Fibroblast of skin of left biceps (primary cell): ENCODE data around the gene TRAF2.

Experiments used
- DNase-seq, 2 experiments: peaks; one replicate each; pipeline ENCODE4 v3.0.0-alpha.2; 2013; ENCODE audit warnings: low read depth in 2 of 2

The TRAF2 gene

GRCh38 chr9:136847088-136847825 lies 39.1 kb upstream of the TRAF2 start:
- peak in 1 of 2 experiments; percentile 37 for DNase-seq

- peak in 1 of 2 experiments; percentile 41 for DNase-seq
Observed at GRCh38 chr9:136847826-136848392, 38.4 kb upstream of the TRAF2 start.

GRCh38 chr9:136848393-136849037 lies 37.8 kb upstream of the TRAF2 start:
- no peak for DNase-seq

- peak; percentile 96 to 97 for DNase-seq
Observed at GRCh38 chr9:136849038-136849959, 37.0 kb upstream of the TRAF2 start, which contains the start of gene PHPT1. Gene PHPT1, plus strand, starts transcription at chr9:136849409. Its CDS starts 22 bp downstream, at chr9:136849431.

DNA sequence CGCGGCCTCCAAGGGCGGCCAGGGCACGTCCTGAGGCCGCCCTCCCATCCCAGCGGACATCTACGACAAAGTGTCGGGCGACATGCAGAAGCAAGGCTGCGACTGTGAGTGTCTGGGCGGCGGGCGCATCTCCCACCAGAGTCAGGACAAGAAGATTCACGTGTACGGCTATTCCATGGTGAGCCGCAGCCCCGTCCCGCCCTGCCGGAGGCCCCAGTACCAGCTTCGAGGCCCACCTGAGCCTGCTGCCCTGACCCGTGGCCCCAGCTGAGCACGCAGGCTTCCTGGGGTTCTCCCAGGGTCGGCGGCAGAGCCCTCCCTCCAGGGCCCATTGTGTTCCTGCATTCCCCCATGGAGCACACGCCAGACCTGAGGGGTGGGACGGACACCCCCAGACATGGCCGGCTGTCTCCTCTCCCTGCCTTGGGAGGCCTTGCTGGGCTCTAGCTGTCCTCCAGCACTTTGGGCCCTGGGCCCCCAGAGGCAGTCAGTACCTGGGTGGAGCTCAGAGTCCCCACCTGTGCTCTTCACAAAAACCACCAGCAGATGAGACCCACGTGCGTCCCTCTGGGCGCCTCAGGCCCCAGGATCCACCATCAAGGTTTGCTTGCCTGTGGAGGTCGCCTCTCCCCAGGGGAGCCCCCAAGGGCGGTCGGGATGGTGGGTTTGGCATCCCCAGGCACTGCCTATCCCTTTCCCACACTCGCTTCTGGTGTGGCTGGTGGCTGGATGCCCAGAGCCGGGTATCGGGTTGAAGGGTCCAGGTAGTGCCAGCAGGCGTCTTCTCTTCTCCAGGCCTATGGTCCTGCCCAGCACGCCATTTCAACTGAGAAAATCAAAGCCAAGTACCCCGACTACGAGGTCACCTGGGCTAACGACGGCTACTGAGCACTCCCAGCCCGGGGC lies 36.1 kb upstream of the TRAF2 start:
- DNase-seq, result no peak

- no peak for DNase-seq
Observed at GRCh38 chr9:136850866-136851775, 35.2 kb upstream of the TRAF2 start.

GRCh38 chr9:136851941-136852663 lies 34.2 kb upstream of the TRAF2 start, which contains the start of gene MAMDC4:
Gene MAMDC4, plus strand, starts transcription at chr9:136852346. Its CDS starts 71 bp downstream, at chr9:136852417.
- DNase-seq, result no peak

GRCh38 chr9:136852664-136853595 lies 33.4 kb upstream of the TRAF2 start:
- DNase-seq, result no peak

DNA sequence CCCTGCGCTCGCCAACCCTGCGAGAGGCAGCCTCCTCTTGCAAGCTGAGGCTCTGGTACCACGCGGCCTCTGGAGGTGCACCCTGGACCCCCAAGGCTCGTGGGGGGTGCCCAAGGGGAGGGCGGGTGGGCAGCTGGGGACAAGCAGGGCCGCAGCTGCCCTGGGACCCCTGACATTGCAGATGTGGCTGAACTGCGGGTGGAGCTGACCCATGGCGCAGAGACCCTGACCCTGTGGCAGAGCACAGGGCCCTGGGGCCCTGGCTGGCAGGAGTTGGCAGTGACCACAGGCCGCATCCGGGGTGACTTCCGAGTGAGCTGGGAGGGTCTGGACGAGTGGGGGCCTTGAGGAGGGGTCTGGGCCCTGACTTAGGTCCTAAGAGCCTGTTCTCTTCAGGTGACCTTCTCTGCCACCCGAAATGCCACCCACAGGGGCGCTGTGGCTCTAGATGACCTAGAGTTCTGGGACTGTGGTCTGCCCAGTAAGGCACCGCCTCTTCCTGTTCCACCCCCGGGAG lies 32.7 kb upstream of the TRAF2 start:
- no peak for DNase-seq

DNA sequence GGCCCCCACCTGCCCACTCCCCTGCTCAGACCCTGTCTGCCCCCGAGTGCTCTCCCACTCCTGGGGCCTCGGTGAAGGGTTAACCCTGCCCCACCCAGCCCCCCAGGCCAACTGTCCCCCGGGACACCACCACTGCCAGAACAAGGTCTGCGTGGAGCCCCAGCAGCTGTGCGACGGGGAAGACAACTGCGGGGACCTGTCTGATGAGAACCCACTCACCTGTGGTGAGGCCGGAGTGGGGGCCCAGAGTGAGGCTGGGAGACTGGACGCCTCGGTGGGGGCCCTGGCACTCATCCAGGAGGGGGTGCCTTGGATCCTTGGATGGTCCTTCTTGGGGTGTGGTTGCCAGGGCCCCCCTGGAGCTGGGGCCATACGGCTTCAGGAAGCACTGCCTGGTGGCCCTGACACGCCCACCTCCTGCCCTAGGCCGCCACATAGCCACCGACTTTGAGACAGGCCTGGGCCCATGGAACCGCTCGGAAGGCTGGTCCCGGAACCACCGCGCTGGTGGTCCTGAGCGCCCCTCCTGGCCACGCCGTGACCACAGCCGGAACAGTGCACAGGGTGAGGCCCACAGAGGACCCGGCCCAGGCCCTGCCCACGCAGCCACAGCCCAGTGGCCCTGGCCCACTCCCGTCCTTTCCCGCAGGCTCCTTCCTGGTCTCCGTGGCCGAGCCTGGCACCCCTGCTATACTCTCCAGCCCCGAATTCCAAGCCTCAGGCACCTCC lies 32.0 kb upstream of the TRAF2 start:
- DNase-seq, result no peak

DNA sequence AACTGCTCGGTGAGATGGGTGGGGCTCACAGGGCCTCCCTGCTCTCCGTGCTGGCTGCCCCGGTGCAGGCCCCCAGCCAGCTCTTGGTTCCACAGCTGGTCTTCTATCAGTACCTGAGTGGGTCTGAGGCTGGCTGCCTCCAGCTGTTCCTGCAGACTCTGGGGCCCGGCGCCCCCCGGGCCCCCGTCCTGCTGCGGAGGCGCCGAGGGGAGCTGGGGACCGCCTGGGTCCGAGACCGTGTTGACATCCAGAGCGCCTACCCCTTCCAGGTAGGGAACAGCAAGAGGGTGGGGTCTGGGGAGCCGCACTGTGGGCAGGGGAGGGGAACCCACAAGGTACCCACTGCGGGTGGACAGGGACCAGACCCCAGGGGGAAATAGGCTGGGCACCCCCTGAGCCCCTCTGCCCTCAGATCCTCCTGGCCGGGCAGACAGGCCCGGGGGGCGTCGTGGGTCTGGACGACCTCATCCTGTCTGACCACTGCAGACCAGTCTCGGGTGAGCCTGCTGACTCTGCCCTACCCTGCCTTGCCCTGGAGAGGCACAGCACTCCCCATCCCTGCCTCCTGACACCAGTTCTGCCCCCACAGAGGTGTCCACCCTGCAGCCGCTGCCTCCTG lies 31.4 kb upstream of the TRAF2 start:
- no peak for DNase-seq

DNA sequence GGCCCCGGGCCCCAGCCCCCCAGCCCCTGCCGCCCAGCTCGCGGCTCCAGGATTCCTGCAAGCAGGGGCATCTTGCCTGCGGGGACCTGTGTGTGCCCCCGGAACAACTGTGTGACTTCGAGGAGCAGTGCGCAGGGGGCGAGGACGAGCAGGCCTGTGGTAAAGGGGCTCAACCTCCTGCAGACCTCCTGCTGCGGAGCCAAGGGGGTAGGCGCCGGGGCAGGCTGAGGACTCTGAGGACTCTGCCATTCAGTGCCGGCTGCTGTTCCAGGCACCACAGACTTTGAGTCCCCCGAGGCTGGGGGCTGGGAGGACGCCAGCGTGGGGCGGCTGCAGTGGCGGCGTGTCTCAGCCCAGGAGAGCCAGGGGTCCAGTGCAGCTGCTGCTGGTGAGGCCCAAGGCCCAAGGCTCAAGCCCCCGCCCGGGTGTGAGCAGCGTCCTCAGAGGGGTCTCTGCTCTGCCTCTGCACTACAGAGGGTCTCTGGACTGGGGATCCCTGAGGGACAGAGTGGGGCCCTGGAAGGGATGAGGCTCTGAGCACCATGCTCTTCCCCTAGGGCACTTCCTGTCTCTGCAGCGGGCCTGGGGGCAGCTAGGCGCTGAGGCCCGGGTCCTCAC lies 30.7 kb upstream of the TRAF2 start:
- DNase-seq, result no peak

- DNase-seq, result no peak
Observed at GRCh38 chr9:136856079-136856476, 30.2 kb upstream of the TRAF2 start.

GRCh38 chr9:136856541-136857141 lies 29.7 kb upstream of the TRAF2 start:
- no peak for DNase-seq

GRCh38 chr9:136857166-136857565 lies 29.1 kb upstream of the TRAF2 start:
- DNase-seq, result no peak
